Measurements from ENCODE around the gene SGO2. TPM values are rescaled to one million over a fixed set of nuclear protein-coding genes. Genes with fewer than 3 reads are reported as not detected.
"Not testable (repeated sequence)": the region's sequence is repeated elsewhere in the genome, so short reads cannot be mapped to it uniquely, and the experiment has no call there.

SGO2 gene
- total and polyA plus RNA-seq, 10 of the 15 experiments (the other 5 are each of a cell fraction or from before 2014, with no cell fraction given) = 15.8 to 55.2 (median 24.3) TPM

DNA sequence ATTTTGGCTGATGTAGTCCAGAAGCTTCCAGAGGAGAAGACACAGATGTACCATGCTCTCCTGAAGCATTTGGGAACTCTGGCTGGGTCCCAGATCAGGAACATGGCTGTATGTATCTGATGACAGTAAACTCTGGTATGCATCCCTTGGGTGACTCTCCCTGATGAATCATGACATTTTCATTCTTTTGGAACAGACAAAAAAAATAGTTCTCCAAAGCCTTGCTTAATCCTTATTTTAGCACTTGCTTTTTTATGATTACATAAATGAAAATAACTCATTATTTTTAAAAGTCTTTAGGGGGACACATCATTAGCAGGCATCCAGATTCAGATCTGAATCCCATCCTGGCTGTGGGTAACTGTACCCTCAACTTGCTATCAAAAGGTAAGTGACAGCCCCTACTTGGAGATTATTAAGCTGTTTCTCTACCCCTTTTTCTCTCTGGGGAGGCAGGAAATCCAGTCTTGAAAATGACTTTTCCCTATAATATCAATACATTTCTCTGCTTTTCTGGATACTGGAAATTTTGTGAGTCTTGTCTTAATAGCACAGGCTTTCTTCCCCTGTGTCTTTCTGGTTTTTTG, 83.1 kb downstream of the SGO2 start:
- no peak for ATAC-seq
- no peaks in the 10 kb centered on the region for H3K27me3 ChIP-seq (replicated peaks in 1 of 2; ENCODE audit: control insufficient read depth in 2 of 2, insufficient read depth in 2 of 2, low read length in 1 of 2)
- POLR2A ChIA-PET = no interaction called here
- H3K36me3 ChIP-seq (ENCODE audit: control insufficient read depth in 2 of 2, insufficient read depth in 2 of 2, low read length in 1 of 2) = no peaks in the 10 kb centered on the region
- no peak for FAIRE-seq
- TF ChIP-seq SPI1 (IDR thresholded peaks at IDR 0.05; ENCODE audit: borderline replicate concordance, insufficient read depth, low read depth, low read length) (no peak), JUNB (IDR thresholded peaks at IDR 0.05) (no peak)
- no peaks in the 10 kb centered on the region for H3K79me2 ChIP-seq (ENCODE audit: control insufficient read depth, insufficient read depth, low read length)
- BruUV-seq (replicated peaks) = no TSS peak
- no peak overlapping the region for H3K27ac ChIP-seq (ENCODE audit: control insufficient read depth, insufficient read depth)
- no peaks in the 10 kb centered on the region for H4K20me1 ChIP-seq (ENCODE audit: control insufficient read depth, insufficient read depth)
- in situ Hi-C loops (cut with MboI) (no loop called here), intact Hi-C loops (cut with micrococcal nuclease; ENCODE audit: unreplicated experiment) (no loop called here)
- RAD21 ChIA-PET (ENCODE audit: unreplicated experiment) = no interaction called here
- CTCF ChIA-PET = interaction anchor here (0.6 kb wide), 1 partner anchor 747 kb away, joined by 3 read pairs; no protein-coding TSS in a partner anchor
- no peaks in the 10 kb centered on the region for H3K9me3 ChIP-seq (replicated peaks; ENCODE audit: control insufficient read depth, insufficient read depth, low read length)
- H3K4me1 ChIP-seq (ENCODE audit: control insufficient read depth, insufficient read depth, low read length) = no peaks in the 10 kb centered on the region
- SMC1A ChIA-PET (ENCODE audit: uncharacterized antibody, unreplicated experiment) = no interaction called here
- H2AFZ ChIP-seq (ENCODE audit: control insufficient read depth, low read depth, low read length) = no peak overlapping the region
- H3K4me2 ChIP-seq (ENCODE audit: control insufficient read depth, insufficient read depth) = no peak overlapping the region
- no peak overlapping the region for H3K4me3 ChIP-seq
- no peak overlapping the region for H3K9ac ChIP-seq (ENCODE audit: control insufficient read depth, insufficient read depth, low read length)
- DNase-seq (ENCODE audit: low read depth, low spot score) = no peak

DNA sequence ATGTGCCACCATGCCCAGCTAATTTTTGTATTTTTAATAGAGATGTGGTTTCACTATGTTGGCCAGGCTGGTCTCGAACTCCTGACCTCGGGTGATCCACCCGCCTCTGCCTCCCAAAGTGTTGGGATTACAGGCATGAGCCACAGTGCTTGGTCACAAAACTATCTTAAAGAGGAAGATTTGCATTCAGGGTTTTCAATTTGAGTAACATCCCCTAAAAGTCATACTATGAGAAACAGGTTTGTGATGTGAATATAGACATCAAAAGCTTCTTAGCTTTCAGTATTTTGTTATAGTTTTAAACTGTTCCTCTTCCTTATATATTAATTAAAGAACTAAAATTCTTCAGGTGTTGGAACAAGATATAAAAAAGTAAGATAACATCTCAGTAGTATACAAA, 84.2 kb downstream of the SGO2 start:
- WGBS (ENCODE audit: insufficient coverage, insufficient replicate concordance, low lambda C conversion rate, missing lambda C conversion rate) = 10% methylated on average over 3 of the region's 3 CpGs
- H3K27me3 ChIP-seq (replicated peaks in 1 of 2; ENCODE audit: control insufficient read depth in 2 of 2, insufficient read depth in 2 of 2, low read length in 1 of 2); DNase-seq (ENCODE audit: low read depth, low spot score); H3K9ac ChIP-seq (ENCODE audit: control insufficient read depth, insufficient read depth, low read length); H3K79me2 ChIP-seq (ENCODE audit: control insufficient read depth, insufficient read depth, low read length); H3K4me2 ChIP-seq (ENCODE audit: control insufficient read depth, insufficient read depth); H3K36me3 ChIP-seq (ENCODE audit: control insufficient read depth in 2 of 2, insufficient read depth in 2 of 2, low read length in 1 of 2); POLR2A ChIA-PET; FAIRE-seq; SMC1A ChIA-PET (ENCODE audit: uncharacterized antibody, unreplicated experiment); H3K4me3 ChIP-seq; BruUV-seq (replicated peaks); H2AFZ ChIP-seq (ENCODE audit: control insufficient read depth, low read depth, low read length); H4K20me1 ChIP-seq (ENCODE audit: control insufficient read depth, insufficient read depth); in situ Hi-C loops (cut with MboI); H3K4me1 ChIP-seq (ENCODE audit: control insufficient read depth, insufficient read depth, low read length); H3K27ac ChIP-seq (ENCODE audit: control insufficient read depth, insufficient read depth); intact Hi-C loops (cut with micrococcal nuclease; ENCODE audit: unreplicated experiment); H3K9me3 ChIP-seq (replicated peaks; ENCODE audit: control insufficient read depth, insufficient read depth, low read length); RAD21 ChIA-PET (ENCODE audit: unreplicated experiment): not testable (repeated sequence)
- CTCF ChIA-PET = interaction anchor here (0.6 kb wide), 1 partner anchor 53 kb away, joined by 3 read pairs; no protein-coding TSS in a partner anchor
- ATAC-seq = peak; percentile 71
- TF ChIP-seq IKZF2 (IDR thresholded peaks at IDR 0.05) (peak in 1 of 2 experiments; percentile 15; a peak in 1 of 4 replicates), NFIC (IDR thresholded peaks at IDR 0.05; ENCODE audit: low read depth, low read length) (peak; percentile 59; the same call in 1 of the 2 replicates), IRF4 (IDR thresholded peaks at IDR 0.05; ENCODE audit: low read depth, low read length) (peak; percentile 64; the same call in 1 of the 2 replicates), TCF7 (IDR thresholded peaks at IDR 0.05; ENCODE audit: borderline replicate concordance) (peak; percentile 47; the same call in 1 of the 2 replicates), BHLHE40 (IDR thresholded peaks at IDR 0.05; ENCODE audit: borderline replicate concordance in 1 of 2, low read depth in 2 of 2, low read length in 1 of 2) (peak in 1 of 2 experiments; percentile 21; a peak in 1 of 4 replicates), ZNF217 (IDR thresholded peaks at IDR 0.05) (peak; percentile 50; the same call in 1 of the 2 replicates), JUNB (IDR thresholded peaks at IDR 0.05) (peak; percentile 83), POU2F2 (IDR thresholded peaks at IDR 0.05; ENCODE audit: borderline replicate concordance, low read depth, low read length) (peak; percentile 50; the same call in 1 of the 3 replicates), RUNX3 (IDR thresholded peaks at IDR 0.05; ENCODE audit: low read length) (peak; percentile 47)
- TF ChIP-seq, protein P1, sequence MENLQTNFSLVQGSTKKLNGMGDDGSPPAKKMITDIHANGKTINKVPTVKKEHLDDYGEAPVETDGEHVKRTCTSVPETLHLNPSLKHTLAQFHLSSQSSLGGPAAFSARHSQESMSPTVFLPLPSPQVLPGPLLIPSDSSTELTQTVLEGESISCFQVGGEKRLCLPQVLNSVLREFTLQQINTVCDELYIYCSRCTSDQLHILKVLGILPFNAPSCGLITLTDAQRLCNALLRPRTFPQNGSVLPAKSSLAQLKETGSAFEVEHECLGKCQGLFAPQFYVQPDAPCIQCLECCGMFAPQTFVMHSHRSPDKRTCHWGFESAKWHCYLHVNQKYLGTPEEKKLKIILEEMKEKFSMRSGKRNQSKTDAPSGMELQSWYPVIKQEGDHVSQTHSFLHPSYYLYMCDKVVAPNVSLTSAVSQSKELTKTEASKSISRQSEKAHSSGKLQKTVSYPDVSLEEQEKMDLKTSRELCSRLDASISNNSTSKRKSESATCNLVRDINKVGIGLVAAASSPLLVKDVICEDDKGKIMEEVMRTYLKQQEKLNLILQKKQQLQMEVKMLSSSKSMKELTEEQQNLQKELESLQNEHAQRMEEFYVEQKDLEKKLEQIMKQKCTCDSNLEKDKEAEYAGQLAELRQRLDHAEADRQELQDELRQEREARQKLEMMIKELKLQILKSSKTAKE (IDR thresholded peaks at IDR 0.05; ENCODE audit: low read depth, poor library complexity, severe bottlenecking) = peak; percentile 23

All from GM12878 (cell line).